ENCODE measurements around the gene MTMR1. TPM values are rescaled to one million over a fixed set of nuclear protein-coding genes. Genes with fewer than 3 reads are reported as not detected.

MTMR1 gene
- total and polyA plus RNA-seq, 9 donors, result 7.9 to 22.7 (median 18.1) TPM

- Histone ChIP-seq H3K27ac (no peak overlapping the region), H3K4me1 (ENCODE audit: insufficient read depth) (no peaks in the 10 kb centered on the region), H3K9me3 (no peaks in the 10 kb centered on the region), H3K27me3 (no peaks in the 10 kb centered on the region), H3K4me3 (no peak overlapping the region), H3K36me3 (no peaks in the 10 kb centered on the region)
- 76 to 78% (median 77%) methylated on average over 9 of the region's 9 CpGs for WGBS, 3 donors
- TF ChIP-seq EP300 (IDR thresholded peaks at IDR 0.05), result no peak
- no peak for TF ChIP-seq POLR2A (IDR thresholded peaks at IDR 0.05)
- TF ChIP-seq CTCF (IDR thresholded peaks at IDR 0.05), result no peak
- DNase-seq, result no peak
- intact Hi-C loops (cut with DNase I), result no loop called here
Measured at GRCh38 chrX:150765237-150765636, 72.0 kb downstream of the MTMR1 start.

GRCh38 chrX:150765782-150766350, 72.7 kb downstream of the MTMR1 start:
- H3K36me3 ChIP-seq, result no peaks in the 10 kb centered on the region
- WGBS, 3 donors, result 78 to 83% (median 80%) methylated on average over 19 of the region's 19 CpGs
- intact Hi-C loops (cut with DNase I), result no loop called here
- H3K9me3 ChIP-seq, result no peaks in the 10 kb centered on the region
- no peak for DNase-seq
- no peak overlapping the region for H3K27ac ChIP-seq
- H3K4me3 ChIP-seq, result no peak overlapping the region
- no peaks in the 10 kb centered on the region for H3K27me3 ChIP-seq
- no peaks in the 10 kb centered on the region for H3K4me1 ChIP-seq (ENCODE audit: insufficient read depth)
- no peak for TF ChIP-seq CTCF (IDR thresholded peaks at IDR 0.05)
- no peak for TF ChIP-seq POLR2A (IDR thresholded peaks at IDR 0.05)
- no peak for TF ChIP-seq EP300 (IDR thresholded peaks at IDR 0.05)

- Histone ChIP-seq H3K4me1 (ENCODE audit: insufficient read depth) (no peaks in the 10 kb centered on the region), H3K27ac (no peak overlapping the region), H3K27me3 (no peaks in the 10 kb centered on the region), H3K36me3 (no peaks in the 10 kb centered on the region), H3K4me3 (no peak overlapping the region), H3K9me3 (no peaks in the 10 kb centered on the region)
- DNase-seq, result no peak
- intact Hi-C loops (cut with DNase I), result no loop called here
- WGBS, 3 donors, result 75 to 77% (median 76%) methylated on average over 13 of the region's 13 CpGs
- TF ChIP-seq POLR2A (IDR thresholded peaks at IDR 0.05) (no peak), CTCF (IDR thresholded peaks at IDR 0.05) (no peak), EP300 (IDR thresholded peaks at IDR 0.05) (no peak)
Measured at GRCh38 chrX:150766351-150767044, 73.3 kb downstream of the MTMR1 start.

GRCh38 chrX:150767045-150767395, 73.8 kb downstream of the MTMR1 start:
- no peak for DNase-seq
- Histone ChIP-seq H3K4me1 (ENCODE audit: insufficient read depth) (no peaks in the 10 kb centered on the region), H3K36me3 (no peaks in the 10 kb centered on the region), H3K4me3 (no peak overlapping the region), H3K27me3 (no peaks in the 10 kb centered on the region), H3K9me3 (no peaks in the 10 kb centered on the region), H3K27ac (no peak overlapping the region)
- intact Hi-C loops (cut with DNase I), result no loop called here
- WGBS, 3 donors, result 66 to 71% (median 71%) methylated on average over 9 of the region's 9 CpGs
- TF ChIP-seq EP300 (IDR thresholded peaks at IDR 0.05), result no peak
- TF ChIP-seq POLR2A (IDR thresholded peaks at IDR 0.05), result no peak
- no peak for TF ChIP-seq CTCF (IDR thresholded peaks at IDR 0.05)

Data from ovary (tissue), 9 donors.